Erythroblast (primary cell): ENCODE data around the gene SLC20A1.

ENCODE experiments used
- GATA1 ChIP-seq: IDR thresholded peaks from 2 replicates; pipeline ENCODE4 v1.6.1; 2011; ENCODE audit warnings: low read depth, mild to moderate bottlenecking, control low read depth, low read length, moderate library complexity
- POLR2A ChIP-seq: IDR thresholded peaks from 2 replicates; pipeline ENCODE4 v1.6.1; 2011; ENCODE audit warnings: mild to moderate bottlenecking, low read length

DNA sequence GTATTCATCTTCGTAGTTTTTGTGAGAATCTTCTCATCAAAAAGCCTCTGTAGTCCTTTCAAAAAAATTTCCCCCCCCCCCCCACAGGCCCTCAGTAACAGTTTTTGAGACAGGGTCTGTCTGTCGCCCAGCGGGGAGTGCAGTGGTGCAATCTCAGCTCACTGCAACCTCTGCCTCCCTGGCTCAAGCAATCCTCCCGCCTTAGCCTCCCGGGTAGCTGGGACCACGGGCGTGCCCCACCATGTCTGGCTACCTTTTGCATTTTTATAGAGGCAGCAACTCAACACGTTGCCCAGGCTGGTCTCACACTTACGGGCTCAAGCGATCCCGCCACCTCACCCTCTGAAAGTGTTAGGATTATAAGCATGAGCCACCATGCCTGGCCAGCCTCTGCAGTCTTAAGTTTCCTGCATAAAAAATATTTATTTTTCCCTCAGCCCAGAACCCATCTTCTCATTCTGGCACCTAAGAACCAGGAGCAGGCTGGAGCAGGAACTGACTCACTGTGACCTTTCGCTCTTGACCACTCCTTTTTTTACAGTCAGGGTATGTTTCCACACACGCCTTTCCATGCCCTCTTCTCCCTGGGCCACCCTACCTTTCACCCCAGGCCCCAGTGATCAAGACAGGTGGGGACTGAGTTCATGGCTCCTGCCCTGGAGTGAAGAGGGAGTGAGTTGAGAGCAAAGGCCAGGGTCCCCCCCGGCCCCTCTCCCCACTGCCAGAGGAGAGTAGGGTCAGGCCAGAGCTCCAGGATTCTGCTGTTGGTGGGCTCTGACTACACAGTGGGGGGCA, 42.5 kb downstream of the SLC20A1 start:
- TF ChIP-seq POLR2A = no peak
- TF ChIP-seq GATA1 = no peak
